ENCODE results near the gene TSC22D3.

Gene TSC22D3

DNA sequence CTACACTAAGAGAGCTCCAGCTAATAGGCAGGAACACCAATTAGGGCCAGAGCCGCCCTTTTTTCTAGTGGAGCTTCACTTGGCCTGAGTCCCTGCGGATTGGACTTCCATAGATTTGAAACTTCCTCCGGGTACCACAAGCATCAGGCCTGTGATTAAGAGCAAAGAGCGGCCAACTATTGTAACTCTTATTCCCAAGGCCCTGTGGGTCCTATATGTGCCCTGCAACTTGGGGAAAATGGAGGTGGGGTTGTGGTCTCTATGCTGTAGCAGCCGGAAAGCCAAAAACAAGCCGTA is 1.9 kb upstream of the TSC22D3 start, which contains the start of gene NCBP2L:
NCBP2L (plus strand) TSS at position 198 of the 297 bp plus-strand sequence. CDS start 16,488 bp downstream, outside the sequence.
- peaks cover 55 to 80% (median 70%) of the 10 kb centered on the region in 11 experiments for H3K27me3 ChIP-seq
- H3K27ac ChIP-seq, result no peak within 1 kb of the TSS
- no peak for TF ChIP-seq Cebpa-rat (IDR thresholded peaks at IDR 0.05)
- no peaks in the 10 kb centered on the region for H3K9me3 ChIP-seq (replicated peaks in 1 of 11)
- H3K9ac ChIP-seq, result peak within 1 kb of the TSS in 7 of 11 experiments; percentile 28 to 68 (median 55); a peak in 8 of 22 replicates
- no peaks in the 10 kb centered on the region for H3K36me3 ChIP-seq
- H4K20me1 ChIP-seq, result peaks cover 0 to 11% (median 0%) of the 10 kb centered on the region in 11 experiments; a peak in 7 of 22 replicates
- peaks cover 0 to 14% (median 3%) of the 10 kb centered on the region in 10 experiments; a peak in 4 of 20 replicates for H3K4me1 ChIP-seq
- peak within 1 kb of the TSS; percentile 50 to 71 (median 56); a peak in 19 of 20 replicates for H3K4me3 ChIP-seq
- H3K4me2 ChIP-seq, result peak within 1 kb of the TSS; percentile 73 to 95 (median 89)

DNA sequence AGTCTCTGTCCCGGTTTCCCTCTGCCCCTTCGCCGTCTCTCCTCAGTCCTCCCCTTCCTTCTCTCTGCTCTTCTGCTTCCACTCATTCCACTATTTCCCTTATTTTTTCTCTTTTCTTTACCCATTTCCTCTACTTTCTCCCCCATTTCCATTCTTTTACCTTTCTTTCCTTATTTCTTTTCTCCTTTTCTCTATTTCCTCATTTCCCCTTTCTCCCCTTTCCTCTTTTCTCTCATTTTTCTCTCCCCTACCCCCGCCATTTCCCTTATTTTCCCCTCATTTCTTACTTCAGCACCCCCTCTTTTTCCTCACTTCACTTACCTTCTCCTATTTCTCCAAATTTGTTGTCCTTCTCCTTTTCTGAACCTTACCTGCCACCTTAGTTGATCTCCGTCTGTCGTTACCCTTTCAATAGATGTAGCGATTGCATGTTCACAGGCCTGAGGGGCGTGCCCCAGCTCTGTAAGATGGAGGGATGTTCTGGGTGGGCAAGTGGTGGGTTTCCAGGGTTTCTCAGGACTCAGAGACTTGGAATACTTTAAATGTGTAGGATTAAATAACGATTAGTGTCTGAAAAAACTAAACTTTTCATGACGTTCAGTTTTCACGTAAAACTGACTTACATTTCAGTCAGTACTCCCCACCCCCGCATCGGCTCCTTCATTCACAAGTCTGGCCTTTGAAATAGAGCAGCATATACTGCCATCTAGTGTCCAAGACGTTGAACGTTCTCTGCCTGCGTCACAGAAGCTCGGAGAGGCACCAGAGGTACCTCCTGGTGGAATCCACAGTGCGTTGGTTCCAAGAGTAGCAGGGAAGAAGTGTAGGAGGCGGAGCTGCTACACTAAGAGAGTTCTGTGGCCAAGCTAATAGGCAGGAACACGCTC is 1.3 kb upstream of the TSC22D3 start:
- peak overlapping the region; percentile 50 to 71 (median 56); a peak in 19 of 20 replicates for H3K4me3 ChIP-seq
- no peak overlapping the region for H3K27ac ChIP-seq
- peaks cover 0 to 14% (median 3%) of the 10 kb centered on the region in 10 experiments; a peak in 4 of 20 replicates for H3K4me1 ChIP-seq
- TF ChIP-seq Cebpa-rat (IDR thresholded peaks at IDR 0.05), result no peak
- H3K27me3 ChIP-seq, result peaks cover 61 to 85% (median 76%) of the 10 kb centered on the region in 11 experiments
- H3K4me2 ChIP-seq, result peak overlapping the region; percentile 73 to 95 (median 89)
- H4K20me1 ChIP-seq, result peaks cover 0 to 11% (median 0%) of the 10 kb centered on the region in 11 experiments; a peak in 7 of 22 replicates
- H3K36me3 ChIP-seq, result no peaks in the 10 kb centered on the region
- no peaks in the 10 kb centered on the region for H3K9me3 ChIP-seq (replicated peaks in 1 of 11)
- H3K9ac ChIP-seq, result peak overlapping the region in 8 of 11 experiments; percentile 28 to 68 (median 56); a peak in 11 of 22 replicates

DNA sequence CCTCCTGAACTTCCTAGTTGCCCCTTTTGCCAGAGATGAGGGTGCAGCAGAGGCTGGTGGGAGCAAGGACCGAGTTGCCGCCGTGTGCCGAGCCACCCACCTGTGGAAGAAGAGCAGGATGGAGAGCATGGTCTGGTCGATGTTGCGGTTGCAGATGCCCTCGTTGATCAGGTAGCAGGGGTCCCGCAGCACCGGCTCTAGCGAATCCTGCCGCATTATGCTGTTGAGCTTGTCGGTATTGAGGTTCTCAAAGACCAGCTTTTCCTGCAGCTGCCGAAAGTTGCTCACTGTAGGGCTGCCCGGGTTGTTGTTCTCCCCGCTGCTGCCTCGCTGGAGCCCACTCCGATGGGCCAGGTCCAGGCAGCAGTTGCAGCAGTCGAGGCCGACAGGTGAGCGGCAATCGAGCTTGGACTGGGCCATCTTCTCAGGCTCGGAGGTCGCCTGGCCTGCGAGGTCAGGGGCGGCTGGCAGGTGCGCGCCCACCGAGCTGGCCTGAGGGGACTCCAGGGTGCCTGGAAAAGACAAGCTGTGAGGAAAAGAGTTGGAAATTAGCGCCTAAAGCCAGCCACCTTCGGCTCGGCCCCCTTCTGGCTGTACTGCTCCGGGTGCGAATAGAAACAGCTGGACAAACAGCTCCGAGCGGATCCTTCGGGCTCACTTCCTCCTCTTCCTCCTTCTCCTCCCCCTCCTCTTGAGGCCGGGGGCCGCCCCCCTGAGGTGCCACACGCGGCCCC is 420 bp downstream of the TSC22D3 start:
- H3K27ac ChIP-seq, result peak overlapping the region in 1 of 11 experiments; percentile 26; a peak in 2 of 22 replicates
- H3K4me3 ChIP-seq, result peak overlapping the region; percentile 50 to 71 (median 56)
- no peaks in the 10 kb centered on the region for H3K36me3 ChIP-seq
- TF ChIP-seq Cebpa-rat (IDR thresholded peaks at IDR 0.05), result no peak
- peak overlapping the region; percentile 73 to 95 (median 89) for H3K4me2 ChIP-seq
- H3K9ac ChIP-seq, result peak overlapping the region in 10 of 11 experiments; percentile 28 to 68 (median 56); a peak in 16 of 22 replicates
- H3K27me3 ChIP-seq, result peaks cover 78 to 94% (median 87%) of the 10 kb centered on the region in 11 experiments
- peaks cover 0 to 14% (median 3%) of the 10 kb centered on the region in 10 experiments; a peak in 4 of 20 replicates for H3K4me1 ChIP-seq
- H3K9me3 ChIP-seq (replicated peaks in 1 of 11), result no peaks in the 10 kb centered on the region
- peaks cover 0 to 11% (median 0%) of the 10 kb centered on the region in 11 experiments; a peak in 7 of 22 replicates for H4K20me1 ChIP-seq

DNA sequence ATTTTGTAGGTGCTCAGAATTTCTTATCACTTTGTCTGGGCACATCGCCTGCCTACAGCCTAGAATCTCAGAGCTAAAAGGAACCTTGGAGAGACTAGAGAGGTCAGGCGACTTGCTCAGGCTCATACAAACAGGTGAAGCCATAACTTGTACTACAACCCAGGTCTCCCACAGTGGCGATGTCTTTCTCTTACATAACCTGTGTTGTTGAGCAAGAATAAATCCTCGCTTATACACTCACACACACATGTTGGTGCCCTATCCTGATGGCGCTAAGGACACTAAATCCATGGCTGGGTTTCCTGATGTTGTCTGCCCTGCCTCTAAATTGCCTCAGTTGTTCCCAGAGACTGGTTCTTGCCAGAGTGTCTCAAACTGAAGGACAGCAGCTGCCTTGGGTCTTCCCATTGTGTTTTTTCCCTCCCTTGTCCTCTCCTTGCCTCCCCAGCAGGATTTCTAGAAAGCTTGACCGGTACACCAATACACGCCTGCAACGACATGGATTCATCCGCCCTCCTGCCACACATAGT is 1.6 kb downstream of the TSC22D3 start:
- H3K36me3 ChIP-seq, result no peaks in the 10 kb centered on the region
- peaks cover 0 to 11% (median 0%) of the 10 kb centered on the region in 11 experiments; a peak in 7 of 22 replicates for H4K20me1 ChIP-seq
- no peak for TF ChIP-seq Cebpa-rat (IDR thresholded peaks at IDR 0.05)
- no peak overlapping the region for H3K4me3 ChIP-seq
- H3K27ac ChIP-seq, result no peak overlapping the region
- no peaks in the 10 kb centered on the region for H3K9me3 ChIP-seq (replicated peaks in 1 of 11)
- H3K4me2 ChIP-seq, result no peak overlapping the region
- H3K9ac ChIP-seq, result no peak overlapping the region
- H3K27me3 ChIP-seq, result peaks cover 89 to 100% (median 98%) of the 10 kb centered on the region in 11 experiments
- H3K4me1 ChIP-seq, result peaks cover 0 to 14% (median 3%) of the 10 kb centered on the region in 10 experiments; a peak in 4 of 20 replicates

DNA sequence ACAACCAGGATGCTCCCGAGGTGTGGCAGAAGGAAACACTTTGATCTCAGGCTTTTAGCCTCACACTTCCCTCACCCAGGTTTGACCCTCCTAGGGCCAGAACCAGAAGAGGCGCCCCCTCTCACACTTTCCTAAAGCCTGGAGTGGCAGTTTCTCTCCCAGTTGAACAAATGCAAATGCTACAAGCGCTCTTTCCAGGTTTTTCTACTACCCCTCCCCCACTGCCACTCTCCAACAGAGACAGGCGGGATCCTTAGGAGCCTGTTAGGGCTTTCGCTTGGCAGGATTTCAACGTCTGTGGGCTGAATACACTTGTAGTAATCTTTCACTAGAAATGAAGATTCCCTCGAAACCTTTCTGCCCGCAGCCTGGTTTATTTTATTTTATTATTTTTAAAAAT is 2.4 kb downstream of the TSC22D3 start:
- Histone ChIP-seq H4K20me1 (peaks cover 0 to 12% (median 0%) of the 10 kb centered on the region in 11 experiments; a peak in 6 of 22 replicates), H3K9ac (no peak overlapping the region), H3K36me3 (no peaks in the 10 kb centered on the region), H3K27ac (no peak overlapping the region), H3K9me3 (replicated peaks in 1 of 11) (no peaks in the 10 kb centered on the region), H3K4me2 (no peak overlapping the region), H3K27me3 (peaks cover 90 to 100% (median 98%) of the 10 kb centered on the region in 11 experiments), H3K4me3 (no peak overlapping the region), H3K4me1 (peaks cover 0 to 14% (median 3%) of the 10 kb centered on the region in 10 experiments; a peak in 4 of 20 replicates)
- TF ChIP-seq Cebpa-rat (IDR thresholded peaks at IDR 0.05), result no peak

DNA sequence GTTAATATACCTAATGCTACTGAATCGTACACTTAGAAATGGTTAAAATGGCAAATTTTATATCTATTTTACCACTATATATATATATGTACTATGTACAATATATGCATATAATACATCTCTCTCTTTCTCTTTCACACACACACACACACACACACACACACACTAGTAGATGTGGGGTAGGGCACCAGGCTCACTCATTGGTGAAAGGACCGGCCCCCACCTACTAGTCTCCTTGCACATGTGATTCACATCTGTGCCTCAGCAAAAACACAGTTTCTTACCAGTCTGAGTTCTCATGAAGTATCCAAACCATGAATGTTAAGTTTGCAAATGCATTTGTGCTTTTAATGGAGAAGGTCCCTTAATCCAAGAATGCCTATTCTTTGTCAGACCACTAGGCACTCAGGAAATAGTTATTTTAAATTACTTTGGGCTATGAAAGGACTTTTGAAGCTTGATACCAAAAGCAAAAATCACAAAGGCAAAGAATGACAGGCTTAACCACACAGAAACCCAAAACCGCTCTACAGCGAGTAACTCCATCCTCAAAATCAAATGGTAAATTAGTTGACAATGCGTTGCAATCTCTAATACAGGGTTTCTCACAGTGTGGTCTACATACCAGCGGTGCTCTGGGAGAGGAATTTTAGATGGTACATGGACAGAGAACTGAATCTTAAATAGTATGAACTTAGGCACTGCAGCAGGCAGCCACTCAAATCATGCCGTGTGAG is 5.8 kb downstream of the TSC22D3 start:
- no peak for TF ChIP-seq Cebpa-rat (IDR thresholded peaks at IDR 0.05)
- H3K27me3 ChIP-seq, result peaks cover 95 to 99% (median 98%) of the 10 kb centered on the region in 11 experiments
- H4K20me1 ChIP-seq, result peaks cover 0 to 13% (median 0%) of the 10 kb centered on the region in 11 experiments; a peak in 9 of 22 replicates
- H3K36me3 ChIP-seq, result no peaks in the 10 kb centered on the region
- no peaks in the 10 kb centered on the region for H3K9me3 ChIP-seq (replicated peaks in 1 of 11)
- no peak overlapping the region for H3K9ac ChIP-seq
- no peak overlapping the region for H3K27ac ChIP-seq
- H3K4me1 ChIP-seq, result peaks cover 0 to 4% (median 0%) of the 10 kb centered on the region in 10 experiments; a peak in 1 of 20 replicates
- no peak overlapping the region for H3K4me2 ChIP-seq
- no peak overlapping the region for H3K4me3 ChIP-seq

DNA sequence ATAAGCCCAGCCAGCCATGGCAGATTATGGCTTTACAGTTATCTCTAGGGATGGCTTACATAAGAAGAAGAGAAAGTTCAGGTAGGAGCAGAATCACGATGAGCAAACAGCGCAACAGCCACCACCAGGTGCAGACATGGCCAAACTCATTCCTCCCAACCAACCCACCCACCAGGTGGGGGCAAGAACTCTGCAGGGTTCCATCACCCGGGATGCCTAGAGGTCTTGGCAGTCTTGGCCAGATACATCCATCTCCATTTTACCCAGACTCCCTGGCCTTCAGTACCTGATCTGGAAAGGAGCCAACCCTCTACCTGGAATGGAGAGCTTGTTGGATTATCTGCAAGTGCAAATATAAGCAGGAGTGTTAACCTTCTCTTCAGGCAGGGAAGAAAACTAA is 7.5 kb downstream of the TSC22D3 start:
- Histone ChIP-seq H3K27me3 (peaks cover 94 to 99% (median 98%) of the 10 kb centered on the region in 11 experiments), H3K4me2 (no peak overlapping the region), H3K36me3 (no peaks in the 10 kb centered on the region), H3K27ac (no peak overlapping the region), H4K20me1 (peaks cover 0 to 12% (median 0%) of the 10 kb centered on the region in 11 experiments; a peak in 7 of 22 replicates), H3K4me3 (no peak overlapping the region), H3K9me3 (replicated peaks in 1 of 11) (no peaks in the 10 kb centered on the region), H3K9ac (no peak overlapping the region), H3K4me1 (peaks cover 7 to 18% (median 12%) of the 10 kb centered on the region in 10 experiments; a peak in 19 of 20 replicates)
- no peak for TF ChIP-seq Cebpa-rat (IDR thresholded peaks at IDR 0.05)

Measured in BLaER1 treated with 17β-estradiol and CSF1 and Interleukin-3, amounts not matched to agents 10 nM and 100 nM (cell line).